Endothelial cell of umbilical vein (primary cell): Measurements from ENCODE around the gene FMN2. TPM values are rescaled to one million over a fixed set of nuclear protein-coding genes. Genes with fewer than 3 reads are reported as not detected.

Experiments
- BruUV-seq: library from RNA; stranded (reverse); fragments of 400-500 nt; replicated peaks from 2 replicates; lab custom pipeline; 2021; lab: Mats Ljungman, UMichigan
- CTCF ChIA-PET: fragments of 300-600, 350-600 bp; sonication (Branson Sonifier 250); formaldehyde crosslinking; loops from one replicate; lab custom pipeline; 2021; ENCODE audit warnings: antibody characterized with exemption, inconsistent platforms; lab: Charles Lee
- POLR2A ChIA-PET: fragments of 300-600, 350-600 bp; sonication (Branson Sonifier 250); formaldehyde crosslinking; loops from one replicate; lab custom pipeline; 2021; ENCODE audit warnings: antibody characterized with exemption, inconsistent platforms; lab: Charles Lee
- DNase-seq: peaks from one replicate; pipeline ENCODE4 v3.0.0-alpha.2; 2011; ENCODE audit warnings: low read depth, low spot score
- FAIRE-seq: peaks from 2 replicates; lab custom pipeline; 2011; peaks lifted over from hg19 to GRCh38; lab: Jason Lieb, UNC
- H2AFZ ChIP-seq: 2 replicates; pipeline ENCODE4 v1.6.0; 2012; ENCODE audit warnings: low read depth, low read length, control low read depth, inconsistent platforms
- H3K27ac ChIP-seq: 2 replicates; pipeline ENCODE4 v1.5.1; 2011; ENCODE audit warnings: low read depth, mild to moderate bottlenecking, control low read depth, low read length, moderate library complexity; ENCODE audit not compliant: insufficient read depth
- H3K27me3 ChIP-seq, 2 experiments: 2 replicates each; pipeline versions ENCODE4 v1.6.0 to v1.6.1; 2011; ENCODE audit warnings: low read length in 2 of 2, mixed read lengths in 1 of 2; ENCODE audit not compliant: control insufficient read depth in 2 of 2, insufficient read depth in 2 of 2
- H3K36me3 ChIP-seq, 2 experiments: 2 replicates in 1 of 2; 3 replicates in 1 of 2; pipeline ENCODE4 v1.5.1; 2011; ENCODE audit warnings: low read length in 2 of 2, mild to moderate bottlenecking in 1 of 2, moderate library complexity in 1 of 2; ENCODE audit not compliant: control insufficient read depth in 2 of 2, insufficient read depth in 2 of 2; ENCODE audit errors: extremely low read depth in 1 of 2
- H3K4me1 ChIP-seq: 3 replicates; pipeline ENCODE4 v1.5.1; 2011; ENCODE audit warnings: mild to moderate bottlenecking, low read length; ENCODE audit not compliant: control insufficient read depth, insufficient read depth; ENCODE audit errors: extremely low read depth
- H3K4me2 ChIP-seq: 2 replicates; pipeline ENCODE4 v1.6.1; 2011; ENCODE audit warnings: low read length, control low read depth, mixed read lengths; ENCODE audit not compliant: insufficient read depth
- H3K4me3 ChIP-seq, 3 experiments: fragments of 200-600 bp in 1 of 3; sonication (generic), shearing (Covaris generic) in 1 of 3; replicated peaks in 1 of 3; 2 replicates each; pipeline ENCODE4 v1.5.1; 2011 to 2016; ENCODE audit warnings: control low read depth in 3 of 3, low read length in 3 of 3, mild to moderate bottlenecking in 2 of 3, inconsistent platforms in 1 of 3, low read depth in 1 of 3, moderate library complexity in 1 of 3; ENCODE audit not compliant: insufficient read depth in 1 of 3
- H3K79me2 ChIP-seq: 2 replicates; pipeline ENCODE4 v1.6.0; 2012; ENCODE audit warnings: low read length, inconsistent platforms; ENCODE audit not compliant: control insufficient read depth, insufficient read depth
- H3K9ac ChIP-seq: replicated peaks from 2 replicates; pipeline ENCODE3; 2011; ENCODE audit warnings: low read length, control low read depth; ENCODE audit not compliant: insufficient read depth; ENCODE audit errors: extremely low read depth
- H3K9me1 ChIP-seq: replicated peaks from 3 replicates; pipeline ENCODE4 v1.6.0; 2011; ENCODE audit warnings: mild to moderate bottlenecking, low read length; ENCODE audit not compliant: control insufficient read depth, insufficient read depth; ENCODE audit errors: extremely low read depth
- H3K9me3 ChIP-seq: replicated peaks from 2 replicates; pipeline ENCODE4 v1.5.1; 2012; ENCODE audit warnings: low read length, inconsistent platforms; ENCODE audit not compliant: control insufficient read depth, insufficient read depth
- H4K20me1 ChIP-seq: replicated peaks from 2 replicates; pipeline ENCODE3; 2011; ENCODE audit warnings: mild to moderate bottlenecking, low read length; ENCODE audit not compliant: control insufficient read depth, insufficient read depth; ENCODE audit errors: extremely low read depth
- EZH2 ChIP-seq: IDR thresholded peaks from 2 replicates; pipeline ENCODE4 v1.6.1; 2012; ENCODE audit warnings: borderline replicate concordance, low read depth, mild to moderate bottlenecking, moderate library complexity, low read length, inconsistent platforms; ENCODE audit not compliant: severe bottlenecking
- FOS ChIP-seq: IDR thresholded peaks from 2 replicates; pipeline ENCODE4 v1.6.1; 2011; ENCODE audit warnings: mild to moderate bottlenecking, low read length, moderate library complexity, borderline replicate concordance; ENCODE audit not compliant: insufficient read depth
- GATA2 ChIP-seq: IDR thresholded peaks from 2 replicates; pipeline ENCODE4 v1.7.0; 2011; ENCODE audit warnings: low read depth, mild to moderate bottlenecking, moderate library complexity, mixed read lengths, low read length; ENCODE audit not compliant: insufficient read length, insufficient read depth
- MYC ChIP-seq: IDR thresholded peaks from one replicate; pipeline ENCODE4 v1.6.1; 2011; ENCODE audit warnings: mild to moderate bottlenecking, low read depth, low read length
- POLR2AphosphoS5 ChIP-seq: IDR thresholded peaks from 2 replicates; pipeline ENCODE4 v1.6.1; 2012; ENCODE audit warnings: low read depth, mild to moderate bottlenecking, control low read depth, low read length, moderate library complexity; ENCODE audit not compliant: insufficient read depth
- dilution Hi-C: fragments of 300-500 bp; cut with MboI; formaldehyde crosslinking; loops from one replicate; pipeline ENCODE4 v1.15.0; 2019; ENCODE audit warnings: low sequenced_read_pairs; ENCODE audit not compliant: extremely low pct_ligation_motif_present
- intact Hi-C: fragments of 100-400 bp; cut with micrococcal nuclease; formaldehyde crosslinking; loops from one replicate; pipeline ENCODE4 v1.10.0; 2022
- polyA plus RNA-seq, 4 experiments: library from polyadenylated mRNA; depleted of rRNA in 3 of 4; stranded (reverse) in 3 of 4; unstranded in 1 of 4; fragments of >200 nt; gene quantifications; 2 replicates each; pipeline versions ENCODE4 v1.2.1 to v1.2.3, GENCODE V29; 2011 to 2012; ENCODE audit warnings: missing spikeins in 1 of 4
- total RNA-seq: library from RNA; stranded (reverse); gene quantifications from 2 replicates; pipeline ENCODE4 v1.2.3, GENCODE V29; 2021
- TF ChIP-seq, protein P1 (sequence below): IDR thresholded peaks from 2 replicates; pipeline ENCODE4 v1.6.1; 2011; ENCODE audit not compliant: insufficient read depth, insufficient read length
- TF ChIP-seq, protein P2 (sequence below), 2 donors: IDR thresholded peaks; 1 replicate in 1 of 2; 2 replicates in 1 of 2; pipeline ENCODE4 v1.5.1; 2011; ENCODE audit warnings: low read length in 2 of 2, mild to moderate bottlenecking in 2 of 2, moderate library complexity in 2 of 2, control low read depth in 1 of 2, inconsistent platforms in 1 of 2, low read depth in 1 of 2; ENCODE audit not compliant: insufficient read depth in 1 of 2; ENCODE audit errors: extremely low read depth in 1 of 2

FMN2 gene
- total and polyA plus RNA-seq, 2 donors (not counting 3 experiments of a cell fraction or from before 2014, with no cell fraction given), result not detected

DNA sequence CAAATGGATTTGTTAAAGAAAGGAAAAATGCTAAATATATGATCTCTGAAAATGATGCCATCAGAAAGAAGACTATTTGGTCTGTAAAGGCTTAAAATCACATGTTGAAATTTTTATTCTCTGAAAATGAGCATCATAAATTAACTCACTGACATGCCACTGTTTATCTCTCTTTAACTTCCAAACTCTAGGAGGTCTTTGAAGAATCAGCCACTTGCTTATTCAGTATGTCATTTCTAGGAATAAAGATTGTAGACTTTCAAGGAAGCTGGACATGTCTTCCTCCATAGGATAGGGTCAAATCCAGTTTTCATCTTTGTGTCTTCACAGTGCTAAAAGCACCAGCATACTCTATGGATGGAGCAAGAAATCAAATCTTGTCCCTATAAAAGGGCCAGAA is 147.6 kb downstream of the FMN2 start:
- Histone ChIP-seq H2AFZ (no peak overlapping the region), H3K9ac (no peak overlapping the region), H3K9me1 (no peaks in the 10 kb centered on the region), H4K20me1 (no peaks in the 10 kb centered on the region), H3K27ac (no peak overlapping the region), H3K79me2 (no peaks in the 10 kb centered on the region), H3K4me1 (no peaks in the 10 kb centered on the region), H3K9me3 (peaks cover 2% of the 10 kb centered on the region), H3K36me3 (no peaks in the 10 kb centered on the region), H3K27me3 (no peaks in the 10 kb centered on the region), H3K4me2 (no peak overlapping the region), H3K4me3 (no peak overlapping the region)
- dilution Hi-C loops (no loop called here), intact Hi-C loops (no loop called here)
- DNase-seq (no peak), FAIRE-seq (no peak)
- ChIA-PET CTCF (no interaction called here), POLR2A (no interaction called here)
- TF ChIP-seq FOS (no peak), MYC (no peak), POLR2AphosphoS5 (no peak), GATA2 (no peak), EZH2 (no peak)
- TF ChIP-seq, protein P1, sequence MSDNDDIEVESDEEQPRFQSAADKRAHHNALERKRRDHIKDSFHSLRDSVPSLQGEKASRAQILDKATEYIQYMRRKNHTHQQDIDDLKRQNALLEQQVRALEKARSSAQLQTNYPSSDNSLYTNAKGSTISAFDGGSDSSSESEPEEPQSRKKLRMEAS, result no peak
- TF ChIP-seq, protein P2, sequence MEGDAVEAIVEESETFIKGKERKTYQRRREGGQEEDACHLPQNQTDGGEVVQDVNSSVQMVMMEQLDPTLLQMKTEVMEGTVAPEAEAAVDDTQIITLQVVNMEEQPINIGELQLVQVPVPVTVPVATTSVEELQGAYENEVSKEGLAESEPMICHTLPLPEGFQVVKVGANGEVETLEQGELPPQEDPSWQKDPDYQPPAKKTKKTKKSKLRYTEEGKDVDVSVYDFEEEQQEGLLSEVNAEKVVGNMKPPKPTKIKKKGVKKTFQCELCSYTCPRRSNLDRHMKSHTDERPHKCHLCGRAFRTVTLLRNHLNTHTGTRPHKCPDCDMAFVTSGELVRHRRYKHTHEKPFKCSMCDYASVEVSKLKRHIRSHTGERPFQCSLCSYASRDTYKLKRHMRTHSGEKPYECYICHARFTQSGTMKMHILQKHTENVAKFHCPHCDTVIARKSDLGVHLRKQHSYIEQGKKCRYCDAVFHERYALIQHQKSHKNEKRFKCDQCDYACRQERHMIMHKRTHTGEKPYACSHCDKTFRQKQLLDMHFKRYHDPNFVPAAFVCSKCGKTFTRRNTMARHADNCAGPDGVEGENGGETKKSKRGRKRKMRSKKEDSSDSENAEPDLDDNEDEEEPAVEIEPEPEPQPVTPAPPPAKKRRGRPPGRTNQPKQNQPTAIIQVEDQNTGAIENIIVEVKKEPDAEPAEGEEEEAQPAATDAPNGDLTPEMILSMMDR (IDR thresholded peaks at IDR 0.05; ENCODE audit: extremely low read depth in 1 of 2, insufficient read depth in 1 of 2, low read depth in 1 of 2, low read length in 2 of 2), result no peak
- no TSS peak for BruUV-seq
